Gastrocnemius medialis (tissue), 4 donors: ENCODE measurements around the gene XKR7.

Source experiments
- POLR2A ChIP-seq, 2 donors: fragments of 450-650 bp; IDR thresholded peaks; one replicate each; pipeline ENCODE4 v1.6.1; 2017; ENCODE audit warnings: antibody characterized with exemption in 2 of 2, mild to moderate bottlenecking in 2 of 2, moderate library complexity in 2 of 2
- TF ChIP-seq, protein P1 (sequence below), 5 experiments: fragments of 450-650 bp in 3 of 5; fragments of 200-600 bp in 2 of 5; sonication (generic) in 2 of 5; IDR thresholded peaks in 4 of 5; conservative IDR thresholded peaks in 1 of 5; 1 replicate in 4 of 5; 2 replicates in 1 of 5; pipeline ENCODE4 v1.5.1; 2016 to 2019; ENCODE audit warnings: antibody characterized with exemption in 5 of 5, mild to moderate bottlenecking in 3 of 5, moderate library complexity in 3 of 5

DNA sequence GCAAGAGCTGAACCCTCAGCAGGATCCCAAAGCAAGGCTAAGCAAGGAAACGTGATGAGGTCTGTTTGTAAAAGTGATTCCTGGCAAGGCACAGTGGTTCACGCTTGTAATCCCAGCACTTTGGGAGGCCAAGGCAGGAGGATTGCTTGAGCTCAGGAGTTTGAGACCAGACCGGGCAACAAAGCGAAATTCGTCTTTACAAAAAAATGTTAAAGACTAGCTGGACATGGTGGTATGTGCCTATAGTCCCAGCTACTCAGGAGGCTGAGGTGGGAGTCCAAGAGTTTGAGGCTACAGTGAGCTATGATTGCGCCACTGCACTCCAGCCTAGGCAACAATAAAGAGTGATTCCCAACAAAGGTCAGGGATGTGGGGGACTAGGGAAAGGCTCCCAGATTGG lies 4.1 kb upstream of the XKR7 start:
- TF ChIP-seq, protein P1, sequence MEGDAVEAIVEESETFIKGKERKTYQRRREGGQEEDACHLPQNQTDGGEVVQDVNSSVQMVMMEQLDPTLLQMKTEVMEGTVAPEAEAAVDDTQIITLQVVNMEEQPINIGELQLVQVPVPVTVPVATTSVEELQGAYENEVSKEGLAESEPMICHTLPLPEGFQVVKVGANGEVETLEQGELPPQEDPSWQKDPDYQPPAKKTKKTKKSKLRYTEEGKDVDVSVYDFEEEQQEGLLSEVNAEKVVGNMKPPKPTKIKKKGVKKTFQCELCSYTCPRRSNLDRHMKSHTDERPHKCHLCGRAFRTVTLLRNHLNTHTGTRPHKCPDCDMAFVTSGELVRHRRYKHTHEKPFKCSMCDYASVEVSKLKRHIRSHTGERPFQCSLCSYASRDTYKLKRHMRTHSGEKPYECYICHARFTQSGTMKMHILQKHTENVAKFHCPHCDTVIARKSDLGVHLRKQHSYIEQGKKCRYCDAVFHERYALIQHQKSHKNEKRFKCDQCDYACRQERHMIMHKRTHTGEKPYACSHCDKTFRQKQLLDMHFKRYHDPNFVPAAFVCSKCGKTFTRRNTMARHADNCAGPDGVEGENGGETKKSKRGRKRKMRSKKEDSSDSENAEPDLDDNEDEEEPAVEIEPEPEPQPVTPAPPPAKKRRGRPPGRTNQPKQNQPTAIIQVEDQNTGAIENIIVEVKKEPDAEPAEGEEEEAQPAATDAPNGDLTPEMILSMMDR (IDR thresholded peaks at IDR 0.05 in 4 of 5, conservative IDR thresholded peaks at IDR 0.05 in 1 of 5) = no peak
- TF ChIP-seq POLR2A (IDR thresholded peaks at IDR 0.05) = no peak
